CD4-positive, alpha-beta T cell treated with Interleukin-15 for 1 hour (primary cell): Measurements from ENCODE around the gene HOXB5.

ENCODE experiments used
- DNase-seq: peaks from one replicate; pipeline ENCODE4 v3.0.0-alpha.2; 2020

HOXB5 gene

DNA sequence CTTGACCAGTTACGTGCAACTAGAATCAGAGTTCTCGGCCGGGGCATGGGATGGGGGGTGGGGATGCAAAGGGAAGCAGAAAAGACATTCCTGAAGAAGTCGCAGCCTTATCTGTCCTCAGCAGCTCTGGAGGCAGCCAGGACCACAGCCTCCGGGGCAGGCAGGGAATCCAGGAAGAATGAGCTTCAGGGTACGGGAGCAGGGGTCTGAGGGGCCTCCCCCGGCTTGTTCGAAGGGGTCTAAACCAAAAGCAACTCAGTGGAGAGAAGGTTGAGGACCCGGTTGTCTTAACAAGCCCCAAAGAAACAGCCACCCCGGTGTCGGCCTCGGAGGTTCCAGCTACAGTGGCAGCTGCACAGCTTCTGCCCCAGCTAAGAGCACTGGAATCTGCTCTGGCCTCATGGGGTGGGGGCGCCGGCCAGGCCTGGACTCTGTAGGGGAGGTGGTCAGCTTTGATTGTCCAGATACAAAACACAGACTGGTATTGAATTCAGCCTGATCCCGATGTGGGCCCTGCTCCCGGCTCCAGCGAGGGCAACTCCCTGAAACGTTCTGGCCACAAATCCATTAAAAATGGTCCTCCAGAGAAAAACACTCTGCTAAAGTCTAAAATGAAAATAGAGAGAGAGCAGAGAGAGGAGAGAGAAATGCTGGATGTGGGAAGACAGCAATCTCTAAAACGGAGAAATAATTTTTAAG, 23.1 kb downstream of the HOXB5 start:
- no peak for DNase-seq

GRCh38 chr17:48569674-48570324, 23.8 kb downstream of the HOXB5 start:
- DNase-seq, result no peak

DNA sequence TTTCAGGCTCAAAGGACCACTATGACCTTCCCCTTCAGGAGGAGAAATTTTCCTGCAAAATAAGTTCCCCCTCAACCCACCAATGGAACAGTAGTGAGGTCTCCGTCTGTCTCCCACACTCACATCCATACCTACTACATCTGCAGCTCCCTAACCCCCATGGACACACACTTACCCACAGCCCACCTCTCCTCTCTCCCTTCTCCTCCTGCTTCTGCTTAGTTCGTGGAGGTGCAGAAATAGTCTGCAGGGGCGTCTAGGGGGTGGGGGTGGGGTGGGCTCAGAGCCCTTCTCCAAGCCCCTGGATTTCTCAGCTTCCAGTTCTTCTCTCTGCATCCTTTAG, 24.4 kb downstream of the HOXB5 start:
- DNase-seq, result no peak

DNA sequence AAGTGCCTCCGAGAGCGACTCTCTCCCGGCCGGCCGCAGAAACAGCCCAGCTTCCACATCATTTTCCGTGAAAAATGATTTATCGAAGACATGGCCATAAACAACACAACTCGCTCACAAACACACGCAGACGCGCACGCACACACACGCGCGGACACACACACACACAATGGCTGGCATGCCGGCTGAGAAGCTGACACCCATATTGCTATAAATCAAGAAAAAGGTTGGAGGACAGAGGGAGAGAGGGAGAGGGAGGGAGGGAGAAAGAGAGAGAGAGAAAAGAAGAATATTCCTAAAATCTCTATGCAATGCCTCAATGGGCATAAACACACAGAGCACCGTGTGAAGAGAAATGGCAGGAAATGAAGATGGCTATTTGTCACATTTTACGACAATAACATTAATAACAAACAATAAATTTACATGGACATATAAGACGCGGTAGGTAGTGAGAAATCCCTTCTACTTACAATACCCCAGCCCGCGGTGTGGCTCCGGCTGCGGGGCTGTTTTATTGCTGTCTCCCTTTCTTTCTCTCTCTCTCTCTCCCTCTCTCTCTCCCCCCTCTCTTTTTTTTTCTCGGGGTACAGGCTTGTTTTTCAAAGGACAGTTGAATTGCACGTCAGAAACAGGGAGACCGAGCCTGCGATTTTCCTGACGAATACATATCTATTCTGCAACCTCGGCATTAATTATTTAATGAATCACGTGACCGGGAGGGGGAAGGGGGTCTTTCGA, 24.9 kb downstream of the HOXB5 start:
- no peak for DNase-seq

DNA sequence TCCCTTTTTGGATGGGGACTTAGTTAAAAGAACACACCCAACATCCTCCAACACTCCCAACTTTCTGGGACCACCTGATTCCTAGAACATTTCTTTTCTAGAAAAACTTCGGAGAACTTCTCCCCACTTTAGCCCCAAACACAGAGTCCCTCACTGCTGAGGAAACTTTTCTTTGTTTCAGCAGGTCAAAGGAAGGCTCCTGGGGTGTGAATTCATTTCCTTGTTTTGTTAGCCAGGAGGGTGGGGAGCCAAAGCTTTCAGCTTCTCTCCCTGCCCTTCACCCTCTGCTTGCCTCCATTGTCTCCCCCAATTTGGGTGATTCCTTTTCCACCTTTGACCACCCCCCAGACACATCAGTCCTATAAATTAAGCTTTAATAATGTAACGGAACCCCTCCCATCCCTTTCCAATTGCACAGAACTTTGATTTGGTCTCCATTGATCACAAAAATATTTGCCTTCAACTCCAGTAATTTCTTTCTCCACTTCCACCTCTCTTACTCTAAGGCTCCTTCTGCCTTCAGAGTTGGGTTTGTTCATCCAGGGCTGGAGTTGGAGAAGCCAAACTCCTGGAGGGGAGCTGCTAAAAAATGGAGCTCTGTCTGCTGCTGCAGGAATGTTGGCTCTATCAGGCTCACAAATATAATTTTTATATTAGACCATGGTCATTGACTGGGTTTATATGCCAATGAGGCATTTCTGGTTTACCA, 25.8 kb downstream of the HOXB5 start:
- no peak for DNase-seq

GRCh38 chr17:48567209-48567608, 26.4 kb downstream of the HOXB5 start:
- no peak for DNase-seq

DNA sequence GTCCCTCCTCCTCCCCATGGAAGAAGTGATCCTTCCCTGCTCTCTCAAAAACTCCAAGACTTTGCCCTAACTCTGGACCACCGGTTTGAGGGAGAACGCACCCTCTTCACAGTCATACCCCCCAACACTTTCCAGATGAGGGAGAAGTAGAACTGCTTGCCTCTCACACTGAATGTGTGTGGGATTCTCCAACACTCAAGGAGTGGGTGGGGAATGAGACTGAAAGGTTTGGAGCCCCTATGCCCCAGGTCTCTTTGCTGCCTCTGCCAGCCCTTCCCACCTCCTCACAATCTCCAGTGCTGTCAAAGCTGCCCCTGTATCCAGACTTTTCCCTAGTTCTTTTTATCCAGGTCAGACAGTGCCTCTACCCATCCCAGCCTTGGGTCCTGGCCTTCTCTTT, 26.9 kb downstream of the HOXB5 start:
- no peak for DNase-seq

DNA sequence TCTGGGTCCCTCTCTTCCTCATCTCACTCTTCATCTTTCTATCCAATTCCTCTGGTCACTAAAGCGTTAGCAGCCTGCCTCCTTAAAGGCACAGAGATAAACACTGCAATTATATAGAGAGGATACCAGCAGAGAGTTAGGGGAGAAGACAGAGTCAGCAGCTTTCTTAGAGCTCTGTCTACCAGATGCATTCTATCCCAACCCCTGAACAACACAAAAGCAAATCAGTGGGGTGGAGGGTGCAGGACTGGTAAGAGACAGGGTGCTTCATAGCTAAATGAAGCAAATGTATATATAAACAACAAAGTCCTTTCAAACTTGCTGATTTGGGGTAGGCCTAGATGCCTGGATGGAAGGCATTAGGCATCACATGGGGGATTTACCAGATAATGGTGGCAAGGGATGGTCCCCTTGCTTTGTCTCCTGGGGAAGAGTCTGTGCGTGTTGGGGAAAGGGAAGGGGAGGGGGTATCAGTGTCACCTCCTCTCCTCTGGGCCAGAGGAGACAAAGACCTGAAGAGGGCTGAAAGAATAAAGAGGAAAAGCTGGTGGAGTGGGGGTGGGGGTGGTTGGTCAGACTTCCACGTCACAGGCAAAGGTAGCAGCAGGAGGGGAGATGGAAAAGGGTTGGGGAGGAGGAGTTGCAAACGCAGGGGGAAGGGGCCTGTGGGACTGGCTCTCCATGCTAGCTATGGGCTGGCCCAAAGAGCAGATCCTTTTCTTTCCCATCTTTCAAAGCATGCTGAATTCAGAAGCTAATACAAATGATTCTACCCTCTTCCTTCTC, 27.5 kb downstream of the HOXB5 start:
- DNase-seq, result no peak

GRCh38 chr17:48565022-48565554, 28.5 kb downstream of the HOXB5 start:
- DNase-seq, result no peak

- no peak for DNase-seq
Measured at GRCh38 chr17:48564188-48565021, 29.2 kb downstream of the HOXB5 start.

DNA sequence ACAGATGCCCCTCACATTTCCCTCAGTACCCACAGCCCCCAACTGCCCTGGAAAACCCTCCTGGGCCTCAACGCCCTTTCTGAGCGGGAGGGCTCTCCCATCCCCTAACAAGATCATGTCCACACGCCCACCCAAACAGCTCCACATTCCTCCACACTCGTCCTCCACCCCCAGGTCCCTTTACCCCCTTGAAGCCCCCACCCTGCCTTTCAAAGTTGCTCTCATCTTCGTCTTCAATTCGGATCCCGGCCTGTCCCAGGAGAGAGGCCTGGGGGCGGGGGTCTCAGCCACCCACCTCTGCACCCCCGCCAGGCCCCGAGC, 29.8 kb downstream of the HOXB5 start:
- DNase-seq, result no peak

GRCh38 chr17:48563385-48563838, 30.2 kb downstream of the HOXB5 start:
- no peak for DNase-seq

- DNase-seq, result no peak
Measured at GRCh38 chr17:48562934-48563333, 30.6 kb downstream of the HOXB5 start.

- no peak for DNase-seq
Measured at GRCh38 chr17:48561884-48562810, 31.4 kb downstream of the HOXB5 start.

GRCh38 chr17:48559840-48560817, 33.5 kb downstream of the HOXB5 start:
- no peak for DNase-seq

DNA sequence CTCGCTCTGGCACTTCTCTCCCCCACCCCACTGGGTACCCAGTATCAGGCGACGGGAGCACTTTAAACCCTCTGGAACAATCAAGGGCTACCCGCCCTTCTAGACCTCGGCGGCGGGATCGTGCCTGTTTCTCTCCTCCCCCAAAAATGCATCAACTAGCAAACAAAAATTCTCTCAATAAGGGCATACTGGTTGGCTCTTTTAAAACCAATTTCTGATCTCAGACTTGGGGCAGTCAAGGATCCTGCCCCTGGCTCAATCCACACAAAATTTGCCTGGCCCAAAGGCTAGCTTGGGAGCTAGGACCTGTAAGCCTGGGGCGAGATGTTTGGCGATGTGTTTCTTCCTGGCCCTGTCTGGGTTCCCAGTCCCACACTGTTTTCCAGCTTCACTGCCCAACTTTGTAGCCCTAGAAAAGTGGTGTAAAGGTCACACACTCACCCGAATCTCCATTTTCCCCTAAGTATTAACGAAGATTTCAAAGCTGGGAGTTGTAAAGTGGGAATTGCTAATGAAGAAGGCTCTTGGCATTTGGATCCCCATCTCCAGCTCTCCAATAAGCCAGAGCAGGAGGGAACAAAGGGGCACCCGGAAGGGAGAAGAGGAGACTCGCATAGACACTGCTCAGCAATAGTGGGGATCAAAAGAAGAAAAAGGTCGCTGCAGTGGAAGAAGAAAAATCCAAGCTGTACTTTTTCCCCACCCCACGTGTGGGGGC, 34.3 kb downstream of the HOXB5 start:
- DNase-seq, result no peak

- DNase-seq, result no peak
Measured at GRCh38 chr17:48558831-48559121, 34.8 kb downstream of the HOXB5 start.

GRCh38 chr17:48558057-48558830, 35.3 kb downstream of the HOXB5 start:
- no peak for DNase-seq
